ENCODE results near the gene INPP5A.

INPP5A gene

DNA sequence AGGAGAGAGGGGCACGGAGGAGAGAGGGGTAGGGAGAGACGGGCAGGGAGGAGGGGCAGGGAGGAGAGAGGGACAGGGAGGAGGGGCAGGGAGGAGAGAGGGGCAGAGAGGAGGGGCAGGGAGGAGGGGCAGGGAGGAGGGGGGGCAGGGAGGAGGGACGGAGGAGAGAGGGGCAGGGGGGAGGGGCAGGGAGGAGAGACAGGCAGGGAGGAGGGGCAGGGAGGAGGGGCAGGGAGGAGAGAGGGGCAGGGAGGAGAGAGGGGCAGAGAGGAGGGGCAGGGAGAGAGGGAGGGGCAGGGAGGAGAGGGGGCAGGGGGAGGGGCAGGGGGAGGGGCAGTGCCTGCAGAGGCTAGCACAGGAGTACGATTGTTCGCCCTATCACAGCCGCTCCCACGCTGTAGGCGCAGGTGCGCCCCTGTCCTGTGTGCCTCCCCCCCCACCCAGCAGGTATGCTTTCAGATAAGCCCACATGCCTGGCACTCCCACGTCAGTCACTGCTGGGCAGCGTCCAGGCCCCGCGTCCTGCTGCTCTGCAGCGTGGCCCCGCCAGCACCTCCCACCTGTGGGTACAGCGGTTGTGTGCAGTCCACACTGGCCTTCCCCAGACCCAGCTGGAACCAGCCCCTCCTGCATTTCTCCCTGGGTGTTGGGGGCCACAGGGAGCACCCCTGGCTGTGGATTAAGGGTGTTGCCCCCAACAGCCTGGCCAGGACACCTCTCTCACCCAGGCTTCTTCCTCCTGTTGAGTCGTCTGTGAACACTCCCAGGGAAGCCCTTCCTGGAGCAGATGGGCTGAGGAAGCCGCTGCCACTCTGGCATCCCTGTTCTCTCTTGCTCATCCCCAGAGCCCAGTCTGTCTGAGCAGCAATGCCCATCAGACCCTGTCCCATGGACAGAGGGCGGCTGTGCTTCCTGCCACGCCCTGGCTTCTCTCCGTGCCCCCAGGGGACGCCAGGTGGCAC, 237.6 kb downstream of the INPP5A start:
- no peak for DNase-seq (ENCODE audit: low read depth)
- H3K4me3 ChIP-seq (ENCODE audit: low read length): no peak overlapping the region
- TF ChIP-seq CTCF (conservative IDR thresholded peaks at IDR 0.05; ENCODE audit: low read depth, low read length): no peak

DNA sequence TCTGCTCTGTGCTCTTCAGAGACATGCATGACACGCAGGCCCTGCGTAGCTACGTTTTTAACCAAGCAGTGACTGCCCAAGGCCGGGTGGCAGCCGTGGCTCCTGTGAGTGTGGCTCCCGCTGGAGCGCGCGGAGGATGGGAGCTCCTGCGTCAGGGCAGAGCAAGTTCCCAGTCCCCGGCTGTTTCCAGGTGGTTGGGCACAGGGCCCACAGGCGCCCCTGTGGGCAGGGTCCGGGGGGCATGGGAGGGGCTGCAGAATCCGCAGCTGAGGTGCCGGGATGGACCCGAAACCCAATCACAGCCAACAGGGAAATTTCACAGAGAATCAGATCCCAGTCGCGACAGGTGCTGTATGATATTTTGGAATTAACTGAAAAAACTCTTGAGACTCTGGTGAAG, 238.6 kb downstream of the INPP5A start:
- TF ChIP-seq CTCF (conservative IDR thresholded peaks at IDR 0.05; ENCODE audit: low read depth, low read length): no peak
- DNase-seq (ENCODE audit: low read depth): no peak
- H3K4me3 ChIP-seq (ENCODE audit: low read length): no peak overlapping the region

- no peak overlapping the region for H3K4me3 ChIP-seq (ENCODE audit: low read length)
- no peak for DNase-seq (ENCODE audit: low read depth)
- TF ChIP-seq CTCF (conservative IDR thresholded peaks at IDR 0.05; ENCODE audit: low read depth, low read length): no peak
Observed at GRCh38 chr10:132776821-132777220, 239.2 kb downstream of the INPP5A start.

DNA sequence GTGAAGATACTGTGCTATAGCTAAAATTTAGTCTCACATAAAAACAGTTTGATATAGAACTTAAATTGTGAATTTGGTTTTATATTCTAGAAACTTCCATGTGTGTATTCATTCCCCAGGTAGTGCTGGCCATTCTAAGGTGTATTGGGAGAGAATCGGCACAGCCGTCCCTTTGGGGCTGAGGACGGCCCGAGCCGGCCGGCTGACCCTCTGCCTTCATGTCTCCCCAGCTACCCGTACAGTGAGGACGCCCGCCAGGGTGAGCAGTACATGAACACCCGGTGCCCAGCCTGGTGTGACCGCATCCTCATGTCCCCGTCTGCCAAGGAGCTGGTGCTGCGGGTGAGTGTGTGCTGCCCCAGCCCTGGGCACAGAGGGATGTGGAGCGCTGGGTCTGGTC, 239.9 kb downstream of the INPP5A start:
- no peak overlapping the region for H3K4me3 ChIP-seq (ENCODE audit: low read length)
- DNase-seq (ENCODE audit: low read depth): no peak
- no peak for TF ChIP-seq CTCF (conservative IDR thresholded peaks at IDR 0.05; ENCODE audit: low read depth, low read length)

DNA sequence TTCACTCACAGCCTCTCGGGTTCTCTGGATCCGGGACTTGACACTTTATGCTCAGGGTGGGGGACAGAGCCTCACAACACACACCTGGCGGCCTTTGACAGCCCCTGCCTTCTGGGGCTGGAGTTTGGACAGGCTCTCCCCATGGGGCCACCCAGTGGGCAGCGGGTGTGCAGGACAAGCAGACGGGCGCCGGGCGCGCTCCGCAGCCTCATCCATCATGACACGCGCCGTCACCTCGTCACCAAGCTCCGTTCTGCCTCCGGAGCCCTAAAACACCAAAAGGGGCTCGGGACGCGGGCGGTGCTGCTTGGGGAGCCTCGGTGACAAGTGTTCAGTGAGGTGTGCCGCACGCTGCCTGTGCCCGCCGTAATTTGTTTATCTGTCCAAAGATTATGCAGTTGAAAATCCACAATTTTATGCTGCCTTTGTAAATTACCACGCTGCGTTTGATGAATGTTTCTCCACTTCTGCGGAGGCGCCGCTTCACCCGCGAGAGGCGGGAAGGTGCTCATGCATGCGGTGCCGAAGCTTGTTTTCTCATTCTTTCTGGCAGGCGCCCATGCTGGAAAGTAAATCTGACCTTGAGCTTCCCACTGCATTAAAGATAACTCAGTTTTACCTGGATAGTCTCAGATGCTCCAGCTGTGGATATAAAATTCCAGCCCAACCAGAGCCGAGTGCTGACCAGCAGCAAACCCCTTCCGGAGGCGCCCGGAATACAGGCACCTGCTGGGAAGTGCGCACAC, 242.1 kb downstream of the INPP5A start:
- H3K4me3 ChIP-seq (ENCODE audit: low read length): no peak overlapping the region
- DNase-seq (ENCODE audit: low read depth): no peak
- no peak for TF ChIP-seq CTCF (conservative IDR thresholded peaks at IDR 0.05; ENCODE audit: low read depth, low read length)

GRCh38 chr10:132780356-132780755, 242.8 kb downstream of the INPP5A start:
- DNase-seq (ENCODE audit: low read depth): no peak
- H3K4me3 ChIP-seq (ENCODE audit: low read length): no peak overlapping the region
- no peak for TF ChIP-seq CTCF (conservative IDR thresholded peaks at IDR 0.05; ENCODE audit: low read depth, low read length)
